ENCODE results near the gene SMIM13.

GRCh38 chr6:11110921-11111768 is 17.5 kb downstream of the SMIM13 start, which contains the start of gene ERVFRD-1:
- TF ChIP-seq POLR2A (IDR thresholded peaks at IDR 0.05; ENCODE audit: low read depth, low read length) (no peak), BHLHE40 (IDR thresholded peaks at IDR 0.05; ENCODE audit: low read depth, low read length) (no peak), CTCF (conservative IDR thresholded peaks at IDR 0.05; ENCODE audit: low read depth, low read length) (no peak), MAZ (IDR thresholded peaks at IDR 0.05; ENCODE audit: borderline replicate concordance, low read depth, low read length) (no peak), FOS (IDR thresholded peaks at IDR 0.05; ENCODE audit: low read depth, low read length) (no peak), CEBPB (IDR thresholded peaks at IDR 0.05; ENCODE audit: low read depth, low read length) (no peak), CHD1 (IDR thresholded peaks at IDR 0.05; ENCODE audit: low read depth, low read length) (no peak), RCOR1 (IDR thresholded peaks at IDR 0.05; ENCODE audit: insufficient replicate concordance, low read length) (no peak), RFX5 (IDR thresholded peaks at IDR 0.05; ENCODE audit: low read depth, low read length) (no peak), SMC3 (IDR thresholded peaks at IDR 0.05; ENCODE audit: low read depth, low read length) (no peak), USF2 (IDR thresholded peaks at IDR 0.05; ENCODE audit: low read depth, low read length) (no peak)
